HepG2 (cell line): ENCODE data around the gene WASHC4. TPM values are rescaled to one million over a fixed set of nuclear protein-coding genes. Genes with fewer than 3 reads are reported as not detected.

Experiments
- ATAC-seq: fragments of 200-7000 bp; cut with Tn5 transposase; 3 replicates; pipeline ENCODE4 v1.9.1; 2020; ENCODE audit warnings: mild to moderate bottlenecking, moderate library complexity
- BruUV-seq: library from RNA; stranded (reverse); fragments of 400-500 nt; replicated peaks from 2 replicates; lab custom pipeline; 2021; lab: Mats Ljungman, UMichigan
- CTCF ChIA-PET: fragments of 300-600 bp; formaldehyde crosslinking; extraction: SDS; loops from one replicate; lab custom pipeline; 2021; ENCODE audit warnings: low total read pairs, inconsistent platforms, low intra/inter-chr PET ratio; lab: Yijun Ruan, JAX
- POLR2A ChIA-PET: fragments of 350-600 bp; sonication (Branson Sonifier 250); formaldehyde crosslinking; loops from one replicate; lab custom pipeline; 2020; ENCODE audit warnings: antibody characterized with exemption, inconsistent platforms; lab: Yijun Ruan, JAX
- DNase-seq: peaks from one replicate; pipeline ENCODE4 v3.0.0-alpha.2; 2015; ENCODE audit warnings: low spot score
- FAIRE-seq: peaks from 3 replicates; lab custom pipeline; 2011; peaks lifted over from hg19 to GRCh38; lab: Jason Lieb, UNC
- H2AFZ ChIP-seq: one replicate; pipeline ENCODE4 v1.6.1; 2011; ENCODE audit warnings: low read length, inconsistent platforms
- H3K27ac ChIP-seq: fragments of 300-600 bp; 3 replicates; pipeline ENCODE4 v1.8.0; 2011; ENCODE audit warnings: mixed run types, mild to moderate bottlenecking, mixed read lengths, low read length, inconsistent platforms; ENCODE audit not compliant: insufficient read depth; ENCODE audit errors: extremely low read length
- H3K27me3 ChIP-seq, 2 experiments: fragments of 200-600 bp in 1 of 2; 2 replicates in 1 of 2; 3 replicates in 1 of 2; pipeline versions ENCODE4 v1.6.0 to v1.8.0; 2011; ENCODE audit warnings: low read length in 2 of 2, mild to moderate bottlenecking in 2 of 2, moderate library complexity in 2 of 2, inconsistent platforms in 1 of 2; ENCODE audit not compliant: insufficient read depth in 2 of 2, control insufficient read depth in 1 of 2
- H3K36me3 ChIP-seq, 2 experiments: fragments of 200-600 bp in 1 of 2; replicated peaks in 1 of 2; 2 replicates in 1 of 2; 3 replicates in 1 of 2; pipeline versions ENCODE4 v1.5.1 to v1.8.0; 2011; ENCODE audit warnings: low read length in 2 of 2, inconsistent platforms in 1 of 2; ENCODE audit not compliant: insufficient read depth in 2 of 2, control insufficient read depth in 1 of 2
- H3K4me1 ChIP-seq: 2 replicates; pipeline ENCODE4 v1.5.1; 2012; ENCODE audit warnings: low read length, inconsistent platforms; ENCODE audit not compliant: insufficient read depth
- H3K4me2 ChIP-seq: 2 replicates; pipeline ENCODE4 v1.6.0; 2011; ENCODE audit warnings: low read depth, low read length, inconsistent platforms
- H3K4me3 ChIP-seq, 3 experiments: fragments of 200-600 bp in 1 of 3; sonication (generic), shearing (Covaris generic) in 1 of 3; replicated peaks in 1 of 3; 2 replicates each; pipeline ENCODE4 v1.5.1; 2011 to 2016; ENCODE audit warnings: low read length in 3 of 3, inconsistent platforms in 2 of 3, low read depth in 2 of 3, mild to moderate bottlenecking in 2 of 3, control low read depth in 1 of 3, mixed read lengths in 1 of 3; ENCODE audit not compliant: insufficient read depth in 1 of 3
- H3K79me2 ChIP-seq: one replicate; pipeline ENCODE4 v1.6.1; 2011; ENCODE audit warnings: low read length, inconsistent platforms; ENCODE audit not compliant: insufficient read depth
- H3K9ac ChIP-seq: 2 replicates; pipeline ENCODE4 v1.6.0; 2011; ENCODE audit warnings: mild to moderate bottlenecking, low read depth, low read length, inconsistent platforms; ENCODE audit not compliant: insufficient read depth
- H3K9me3 ChIP-seq: 2 replicates; pipeline ENCODE4 v1.5.1; 2012; ENCODE audit warnings: mild to moderate bottlenecking, low read length
- H4K20me1 ChIP-seq: 2 replicates; pipeline ENCODE4 v1.6.0; 2011; ENCODE audit warnings: inconsistent platforms, mild to moderate bottlenecking, low read length, moderate library complexity; ENCODE audit not compliant: insufficient read depth
- DNMT3B ChIP-seq: conservative IDR thresholded peaks from 2 replicates; pipeline ENCODE4 v1.6.1; 2016; ENCODE audit warnings: missing biosample characterization, control low read depth
- MAFK ChIP-seq, 2 experiments: IDR thresholded peaks in 1 of 2; conservative IDR thresholded peaks in 1 of 2; 2 replicates each; pipeline ENCODE4 v1.6.1; 2011; ENCODE audit warnings: improper control_type of control experiment in 2 of 2, low read length in 2 of 2
- NBN ChIP-seq: fragments of 450-650 bp; conservative IDR thresholded peaks from 2 replicates; pipeline ENCODE4 v1.6.1; 2017
- TARDBP ChIP-seq: sonication (generic); formaldehyde crosslinking; IDR thresholded peaks from 2 replicates; pipeline ENCODE4 v1.8.0; 2022; ENCODE audit warnings: mild to moderate bottlenecking, missing genetic modification reagents
- ZNF138 ChIP-seq: sonication (generic); formaldehyde crosslinking; IDR thresholded peaks from 2 replicates; pipeline ENCODE4 v1.5.0; 2020; ENCODE audit warnings: mild to moderate bottlenecking, low read depth, missing genetic modification reagents
- ZNF33B ChIP-seq: sonication (generic); formaldehyde crosslinking; IDR thresholded peaks from 2 replicates; pipeline ENCODE4 v1.5.1; 2020; ENCODE audit warnings: mild to moderate bottlenecking, missing genetic modification reagents
- ZNF441 ChIP-seq: sonication (generic); formaldehyde crosslinking; IDR thresholded peaks from 2 replicates; pipeline ENCODE4 v1.7.0; 2021; ENCODE audit warnings: missing genetic modification reagents, borderline replicate concordance
- ZNF564 ChIP-seq: sonication (generic); formaldehyde crosslinking; IDR thresholded peaks from 2 replicates; pipeline ENCODE4 v1.8.1; 2023; ENCODE audit warnings: mild to moderate bottlenecking, missing genetic modification reagents
- ZNF788 ChIP-seq: sonication (generic); formaldehyde crosslinking; IDR thresholded peaks from 2 replicates; pipeline ENCODE4 v1.5.0; 2020; ENCODE audit warnings: mild to moderate bottlenecking, missing genetic modification reagents, borderline replicate concordance
- WGBS: methylation state at CpG from one replicate; pipeline ENCODE4 v1.1.6; 2017; ENCODE audit warnings: low lambda C conversion rate; 5-methylcytosine and 5-hydroxymethylcytosine counted together
- in situ Hi-C: cut with HindIII; loops from 2 replicates; pipeline ENCODE4 v1.10.0; 2017; ENCODE audit warnings: low pct_unique_long_range_greater_than_20kb; ENCODE audit not compliant: extremely low pct_ligation_motif_present
- intact Hi-C: fragments of 100-400 bp; cut with micrococcal nuclease; formaldehyde crosslinking; loops from one replicate; pipeline ENCODE4 v1.10.0; 2022; ENCODE audit not compliant: unreplicated experiment
- polyA plus RNA-seq, 8 experiments: library from polyadenylated mRNA; depleted of rRNA in 3 of 8; stranded (reverse) in 7 of 8; unstranded in 1 of 8; fragments of >200 nt; fragmentation: Illumina TruSeq in 4 of 8; extraction: Trizol in 4 of 8; gene quantifications; 2 replicates each; pipeline versions ENCODE4 v1.2.1 to v1.2.3, GENCODE V29; 2011 to 2016; ENCODE audit warnings: low read depth in 4 of 8, missing spikeins in 1 of 8, mixed read lengths in 1 of 8; ENCODE audit not compliant: insufficient read depth in 1 of 8
- total RNA-seq, 5 experiments: library from RNA; depleted of rRNA; stranded (reverse); fragments of >200 nt; fragmentation: Illumina TruSeq; extraction: Trizol; gene quantifications; 2 replicates each; pipeline ENCODE4 v1.2.3, GENCODE V29; 2016; ENCODE audit warnings: low read depth in 1 of 5
- TF ChIP-seq, protein P1 (sequence below): sonication (generic); formaldehyde crosslinking; IDR thresholded peaks from 2 replicates; pipeline ENCODE4 v1.8.0; 2022; ENCODE audit warnings: mild to moderate bottlenecking, missing genetic modification reagents

Gene WASHC4
- total and polyA plus RNA-seq, 2 of the 13 experiments (the other 11 are each of a cell fraction or from before 2014, with no cell fraction given): 21.0 to 36.3 TPM

DNA sequence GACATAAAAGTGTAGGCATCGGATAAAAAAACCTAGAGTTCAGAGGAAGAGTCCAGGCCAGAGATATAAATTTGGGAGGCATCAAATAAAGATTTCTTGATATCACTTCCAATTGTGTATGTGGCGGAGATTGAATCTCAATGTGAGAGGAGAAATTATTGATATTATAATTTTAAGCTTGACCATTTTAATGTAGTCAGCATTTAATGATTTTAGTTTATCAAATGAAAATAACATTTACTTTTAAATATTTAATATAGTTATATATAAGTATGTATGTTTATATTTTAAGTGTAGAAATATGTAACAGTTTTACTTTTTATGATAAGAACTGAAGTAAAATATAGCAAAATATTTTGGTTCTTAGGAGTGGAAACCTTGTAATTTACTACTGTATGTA lies 48.7 kb downstream of the WASHC4 start:
- intact Hi-C loops: no loop called here
- no peaks in the 10 kb centered on the region for H3K4me1 ChIP-seq
- H3K79me2 ChIP-seq: no peaks in the 10 kb centered on the region
- H3K9me3 ChIP-seq: no peaks in the 10 kb centered on the region
- H3K27ac ChIP-seq: no peak overlapping the region
- POLR2A ChIA-PET: no interaction called here
- whole genome bisulfite sequencing: 99% methylated on average over 2 of the region's 2 CpGs
- no peaks in the 10 kb centered on the region for H4K20me1 ChIP-seq
- no peak overlapping the region for H3K4me2 ChIP-seq
- in situ Hi-C loops: no loop called here
- no peak overlapping the region for H3K4me3 ChIP-seq
- CTCF ChIA-PET: no interaction called here
- no peak for FAIRE-seq
- no peak overlapping the region for H2AFZ ChIP-seq
- H3K27me3 ChIP-seq: no peaks in the 10 kb centered on the region
- TF ChIP-seq ZNF33B (CRISPR knock-in tag) (no peak), MAFK (conservative IDR thresholded peaks at IDR 0.05 in 1 of 2, IDR thresholded peaks at IDR 0.05 in 1 of 2; ENCODE audit: low read length in 2 of 2) (peak; percentile 16 to 52; a peak in 2 of 4 replicates)
- BruUV-seq: no TSS peak
- H3K36me3 ChIP-seq: peaks cover 0 to 23% of the 10 kb centered on the region in 2 experiments; a peak in 3 of 5 replicates
- no peak overlapping the region for H3K9ac ChIP-seq
- ATAC-seq: no peak
- no peak for DNase-seq

DNA sequence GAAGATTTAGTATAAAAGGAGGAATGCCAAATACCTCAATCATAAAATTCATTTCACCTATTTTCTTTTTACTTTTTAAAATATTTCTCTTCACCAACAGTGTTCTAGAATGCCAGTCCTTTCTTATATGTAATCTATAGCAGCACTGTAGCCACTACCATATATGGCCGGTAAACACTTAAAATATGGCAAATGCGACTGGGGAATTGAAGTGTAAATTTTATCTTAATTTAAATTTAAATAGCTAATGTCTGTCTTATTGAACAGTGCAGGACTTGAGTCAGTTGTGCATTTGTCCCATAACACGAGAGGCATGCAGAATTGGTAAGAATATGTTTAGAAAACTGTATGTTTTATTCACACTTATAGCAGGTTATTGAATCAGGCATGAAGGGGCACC lies 50.1 kb downstream of the WASHC4 start:
- in situ Hi-C loops: no loop called here

More for the DNA sequence above, 50.1 kb downstream of the WASHC4 start:
- Histone ChIP-seq H3K9ac (no peak overlapping the region), H3K4me1 (no peaks in the 10 kb centered on the region), H3K4me2 (no peak overlapping the region), H3K36me3 (peaks cover 2 to 22% of the 10 kb centered on the region in 2 experiments; a peak in 3 of 5 replicates), H4K20me1 (no peaks in the 10 kb centered on the region), H3K79me2 (no peaks in the 10 kb centered on the region), H3K9me3 (no peaks in the 10 kb centered on the region), H3K27ac (no peak overlapping the region), H3K27me3 (no peaks in the 10 kb centered on the region), H2AFZ (no peak overlapping the region), H3K4me3 (no peak overlapping the region)
- ChIA-PET POLR2A (no interaction called here), CTCF (no interaction called here)
- intact Hi-C loops: no loop called here
- DNase-seq (no peak), ATAC-seq (no peak), FAIRE-seq (no peak)
- TF ChIP-seq ZNF138 (CRISPR knock-in tag) (no peak), ZNF441 (no peak), TARDBP (CRISPR knock-in tag) (no peak), NBN (no peak), DNMT3B (CRISPR knock-in tag) (no peak), ZNF564 (CRISPR knock-in tag) (no peak), ZNF788 (no peak)
- TF ChIP-seq, protein P1, sequence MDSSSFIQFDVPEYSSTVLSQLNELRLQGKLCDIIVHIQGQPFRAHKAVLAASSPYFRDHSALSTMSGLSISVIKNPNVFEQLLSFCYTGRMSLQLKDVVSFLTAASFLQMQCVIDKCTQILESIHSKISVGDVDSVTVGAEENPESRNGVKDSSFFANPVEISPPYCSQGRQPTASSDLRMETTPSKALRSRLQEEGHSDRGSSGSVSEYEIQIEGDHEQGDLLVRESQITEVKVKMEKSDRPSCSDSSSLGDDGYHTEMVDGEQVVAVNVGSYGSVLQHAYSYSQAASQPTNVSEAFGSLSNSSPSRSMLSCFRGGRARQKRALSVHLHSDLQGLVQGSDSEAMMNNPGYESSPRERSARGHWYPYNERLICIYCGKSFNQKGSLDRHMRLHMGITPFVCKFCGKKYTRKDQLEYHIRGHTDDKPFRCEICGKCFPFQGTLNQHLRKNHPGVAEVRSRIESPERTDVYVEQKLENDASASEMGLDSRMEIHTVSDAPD (CRISPR knock-in tag): no peak
- WGBS: 94% methylated on average over 3 of the region's 3 CpGs
- BruUV-seq: no TSS peak
